Naive B cell (primary cell): ENCODE results near the gene PSMB11. TPM values are rescaled to one million over a fixed set of nuclear protein-coding genes. Genes with fewer than 3 reads are reported as not detected.
A peak's percentile ranks its signal among the peaks of the same experiment; 100 is the strongest.

Experiments used
- ATAC-seq, 2 donors: fragments of 150-1000 bp; cut with Tn5 transposase; 2 replicates each; pipeline ENCODE4 v1.10.0; 2021; ENCODE audit warnings: low read depth in 2 of 2, mild to moderate bottlenecking in 2 of 2, moderate library complexity in 2 of 2
- DNase-seq: peaks from one replicate; pipeline ENCODE4 v3.0.0; 2022
- H3K27ac Mint-ChIP-seq, 6 donors: one replicate each; pipeline ENCODE4 v1.8.0; 2020 to 2022; ENCODE audit warnings: mild to moderate bottlenecking in 6 of 6, mixed read lengths in 6 of 6, moderate library complexity in 5 of 6, inconsistent platforms in 2 of 6
- H3K27me3 Mint-ChIP-seq, 3 donors: one replicate each; pipeline ENCODE4 v1.8.0; 2021 to 2022; ENCODE audit warnings: mixed read lengths in 3 of 3, mild to moderate bottlenecking in 1 of 3
- H3K36me3 Mint-ChIP-seq, 2 donors: one replicate each; pipeline ENCODE4 v1.8.0; 2020 to 2022; ENCODE audit warnings: mixed read lengths in 2 of 2, inconsistent platforms in 1 of 2, mild to moderate bottlenecking in 1 of 2
- H3K4me1 Mint-ChIP-seq, 3 donors: one replicate each; pipeline ENCODE4 v1.8.0; 2020 to 2022; ENCODE audit warnings: mixed read lengths in 3 of 3, inconsistent platforms in 1 of 3, mild to moderate bottlenecking in 1 of 3, moderate library complexity in 1 of 3
- H3K4me3 Mint-ChIP-seq, 8 donors: one replicate each; pipeline ENCODE4 v1.8.0; 2020 to 2022; ENCODE audit warnings: mild to moderate bottlenecking in 8 of 8, mixed read lengths in 8 of 8, moderate library complexity in 8 of 8, inconsistent platforms in 2 of 8
- H3K9me3 Mint-ChIP-seq, 7 donors: one replicate each; pipeline ENCODE4 v1.8.0; 2020 to 2022; ENCODE audit warnings: mixed read lengths in 7 of 7, mild to moderate bottlenecking in 5 of 7, inconsistent platforms in 2 of 7, moderate library complexity in 1 of 7
- polyA plus RNA-seq, 6 donors: library from polyadenylated mRNA; unstranded; fragments of 300-500 nt; fragmentation: Illumina TruSeq; gene quantifications; one replicate each; pipeline ENCODE4 v1.2.3, GENCODE V29; 2021; ENCODE audit warnings: low read depth in 6 of 6

Gene PSMB11
- polyA plus RNA-seq, 6 donors from 2014 or later: not detected

GRCh38 chr14:23040100-23040499 is 1.9 kb upstream of the PSMB11 start:
- ATAC-seq (no peak), DNase-seq (no peak)
- Mint-ChIP-seq H3K27ac (no peak overlapping the region), H3K36me3 (no peaks in the 10 kb centered on the region), H3K4me3 (no peak overlapping the region), H3K4me1 (peaks cover 0 to 8% (median 8%) of the 10 kb centered on the region in 3 donors), H3K27me3 (peaks cover 0 to 20% (median 0%) of the 10 kb centered on the region in 3 donors), H3K9me3 (no peaks in the 10 kb centered on the region)

GRCh38 chr14:23041729-23042128 is 283 bp upstream of the PSMB11 start:
- no peak overlapping the region for H3K27ac Mint-ChIP-seq
- no peak for DNase-seq
- no peak for ATAC-seq
- no peaks in the 10 kb centered on the region for H3K36me3 Mint-ChIP-seq
- no peaks in the 10 kb centered on the region for H3K9me3 Mint-ChIP-seq
- H3K27me3 Mint-ChIP-seq: peaks cover 0 to 25% (median 0%) of the 10 kb centered on the region in 3 donors
- H3K4me3 Mint-ChIP-seq: no peak overlapping the region
- H3K4me1 Mint-ChIP-seq: no peaks in the 10 kb centered on the region

- Mint-ChIP-seq H3K36me3 (no peaks in the 10 kb centered on the region), H3K4me3 (peak overlapping the region in 1 of 8 donors; percentile 38), H3K27me3 (peaks cover 0 to 30% (median 0%) of the 10 kb centered on the region in 3 donors), H3K27ac (peak overlapping the region in 1 of 6 donors; percentile 25), H3K9me3 (peaks cover 0 to 1% (median 0%) of the 10 kb centered on the region in 7 donors), H3K4me1 (no peaks in the 10 kb centered on the region)
- ATAC-seq (no peak), DNase-seq (no peak)
Measured at GRCh38 chr14:23043145-23043544, 1.1 kb downstream of the PSMB11 start.

GRCh38 chr14:23043754-23044153 is 1.7 kb downstream of the PSMB11 start:
- peaks cover 0 to 30% (median 0%) of the 10 kb centered on the region in 3 donors for H3K27me3 Mint-ChIP-seq
- peak overlapping the region in 1 of 8 donors; percentile 19 for H3K4me3 Mint-ChIP-seq
- H3K4me1 Mint-ChIP-seq: no peaks in the 10 kb centered on the region
- H3K9me3 Mint-ChIP-seq: peaks cover 0 to 1% (median 0%) of the 10 kb centered on the region in 7 donors
- H3K27ac Mint-ChIP-seq: no peak overlapping the region
- H3K36me3 Mint-ChIP-seq: no peaks in the 10 kb centered on the region
- ATAC-seq (no peak), DNase-seq (no peak)

GRCh38 chr14:23044840-23045239 is 2.8 kb downstream of the PSMB11 start:
- Mint-ChIP-seq H3K27ac (no peak overlapping the region), H3K4me3 (no peak overlapping the region), H3K27me3 (peaks cover 0 to 30% (median 0%) of the 10 kb centered on the region in 3 donors), H3K36me3 (no peaks in the 10 kb centered on the region), H3K9me3 (peaks cover 0 to 1% (median 0%) of the 10 kb centered on the region in 7 donors), H3K4me1 (no peaks in the 10 kb centered on the region)
- no peak for ATAC-seq
- DNase-seq: no peak

GRCh38 chr14:23045419-23046357 is 3.7 kb downstream of the PSMB11 start:
- Mint-ChIP-seq H3K9me3 (peaks cover 0 to 1% (median 0%) of the 10 kb centered on the region in 7 donors), H3K27ac (peak overlapping the region in 1 of 6 donors; percentile 92), H3K36me3 (no peaks in the 10 kb centered on the region), H3K27me3 (peaks cover 0 to 30% (median 0%) of the 10 kb centered on the region in 3 donors), H3K4me3 (no peak overlapping the region), H3K4me1 (no peaks in the 10 kb centered on the region)
- no peak for DNase-seq
- ATAC-seq: no peak

GRCh38 chr14:23047034-23047634 is 5.1 kb downstream of the PSMB11 start:
- DNase-seq (no peak), ATAC-seq (no peak)
- Mint-ChIP-seq H3K27me3 (peaks cover 0 to 27% (median 0%) of the 10 kb centered on the region in 3 donors), H3K4me1 (no peaks in the 10 kb centered on the region), H3K36me3 (no peaks in the 10 kb centered on the region), H3K27ac (peak overlapping the region in 1 of 6 donors; percentile 36), H3K4me3 (peak overlapping the region in 1 of 8 donors; percentile 4), H3K9me3 (peaks cover 0 to 1% (median 0%) of the 10 kb centered on the region in 7 donors)

- no peaks in the 10 kb centered on the region for H3K4me1 Mint-ChIP-seq
- peaks cover 0 to 1% (median 0%) of the 10 kb centered on the region in 7 donors for H3K9me3 Mint-ChIP-seq
- peaks cover 0 to 21% (median 0%) of the 10 kb centered on the region in 3 donors for H3K27me3 Mint-ChIP-seq
- H3K4me3 Mint-ChIP-seq: no peak overlapping the region
- ATAC-seq (no peak), DNase-seq (no peak)
- peak overlapping the region in 1 of 6 donors; percentile 37 for H3K27ac Mint-ChIP-seq
- no peaks in the 10 kb centered on the region for H3K36me3 Mint-ChIP-seq
Measured at GRCh38 chr14:23047751-23048693, 6.0 kb downstream of the PSMB11 start.

GRCh38 chr14:23049011-23049410 is 7.0 kb downstream of the PSMB11 start:
- Mint-ChIP-seq H3K27me3 (peaks cover 0 to 16% (median 0%) of the 10 kb centered on the region in 3 donors), H3K4me3 (no peak overlapping the region), H3K4me1 (no peaks in the 10 kb centered on the region), H3K27ac (no peak overlapping the region), H3K36me3 (no peaks in the 10 kb centered on the region), H3K9me3 (peaks cover 0 to 1% (median 0%) of the 10 kb centered on the region in 7 donors)
- no peak for ATAC-seq
- DNase-seq: no peak

GRCh38 chr14:23051141-23052057 is 9.4 kb downstream of the PSMB11 start:
- no peak for DNase-seq
- ATAC-seq: no peak
- no peak overlapping the region for H3K4me3 Mint-ChIP-seq

GRCh38 chr14:23052182-23052623 is 10.2 kb downstream of the PSMB11 start:
- H3K9me3 Mint-ChIP-seq: peaks cover 0 to 1% (median 0%) of the 10 kb centered on the region in 7 donors
- no peak overlapping the region for H3K27ac Mint-ChIP-seq
- H3K27me3 Mint-ChIP-seq: peaks cover 0 to 5% (median 0%) of the 10 kb centered on the region in 3 donors
- H3K4me1 Mint-ChIP-seq: peaks cover 14 to 16% (median 15%) of the 10 kb centered on the region in 3 donors
- H3K36me3 Mint-ChIP-seq: no peaks in the 10 kb centered on the region
- ATAC-seq: no peak
- no peak for DNase-seq
- no peak overlapping the region for H3K4me3 Mint-ChIP-seq

More at GRCh38 chr14:23051141-23052057, 9.4 kb downstream of the PSMB11 start:
- Mint-ChIP-seq H3K36me3 (no peaks in the 10 kb centered on the region), H3K9me3 (peaks cover 0 to 1% (median 0%) of the 10 kb centered on the region in 7 donors), H3K27ac (no peak overlapping the region), H3K4me1 (peaks cover 7 to 8% (median 8%) of the 10 kb centered on the region in 3 donors), H3K27me3 (peaks cover 0 to 5% (median 0%) of the 10 kb centered on the region in 3 donors)

- Mint-ChIP-seq H3K36me3 (no peaks in the 10 kb centered on the region), H3K9me3 (no peaks in the 10 kb centered on the region), H3K27me3 (peaks cover 0 to under 1% (median 0%) of the 10 kb centered on the region in 3 donors), H3K27ac (no peak overlapping the region), H3K4me1 (peaks cover 14 to 17% (median 15%) of the 10 kb centered on the region in 3 donors), H3K4me3 (no peak overlapping the region)
- ATAC-seq: no peak
- no peak for DNase-seq
Measured at GRCh38 chr14:23052671-23053070, 10.7 kb downstream of the PSMB11 start.
